Nucleus accumbens (tissue), 56 donors: ENCODE data around the gene PROC.

Experiments used
- DNase-seq, 56 donors: peaks; one replicate each; lab custom pipeline; 2025; lab: John Stamatoyannopoulos, UW

The PROC gene

DNA sequence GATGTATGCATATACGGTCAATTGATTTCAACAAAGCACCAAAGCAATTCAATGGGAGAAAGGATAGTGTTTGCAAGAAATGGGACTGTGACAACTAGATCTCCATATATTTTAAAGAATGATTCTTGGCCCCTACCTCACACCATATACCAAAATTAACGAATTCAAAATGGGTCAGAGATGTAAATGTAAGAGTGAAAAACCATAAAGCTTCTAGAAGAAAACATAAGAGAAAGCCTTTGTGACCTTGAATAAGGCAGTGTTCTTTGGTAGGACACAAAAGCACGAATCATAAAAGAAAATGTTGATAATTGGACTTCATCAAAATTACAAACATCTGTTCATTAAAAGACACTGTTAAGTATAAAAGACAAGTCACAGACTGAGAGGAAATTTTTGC, 5.0 kb upstream of the PROC start:
- no peak for DNase-seq

DNA sequence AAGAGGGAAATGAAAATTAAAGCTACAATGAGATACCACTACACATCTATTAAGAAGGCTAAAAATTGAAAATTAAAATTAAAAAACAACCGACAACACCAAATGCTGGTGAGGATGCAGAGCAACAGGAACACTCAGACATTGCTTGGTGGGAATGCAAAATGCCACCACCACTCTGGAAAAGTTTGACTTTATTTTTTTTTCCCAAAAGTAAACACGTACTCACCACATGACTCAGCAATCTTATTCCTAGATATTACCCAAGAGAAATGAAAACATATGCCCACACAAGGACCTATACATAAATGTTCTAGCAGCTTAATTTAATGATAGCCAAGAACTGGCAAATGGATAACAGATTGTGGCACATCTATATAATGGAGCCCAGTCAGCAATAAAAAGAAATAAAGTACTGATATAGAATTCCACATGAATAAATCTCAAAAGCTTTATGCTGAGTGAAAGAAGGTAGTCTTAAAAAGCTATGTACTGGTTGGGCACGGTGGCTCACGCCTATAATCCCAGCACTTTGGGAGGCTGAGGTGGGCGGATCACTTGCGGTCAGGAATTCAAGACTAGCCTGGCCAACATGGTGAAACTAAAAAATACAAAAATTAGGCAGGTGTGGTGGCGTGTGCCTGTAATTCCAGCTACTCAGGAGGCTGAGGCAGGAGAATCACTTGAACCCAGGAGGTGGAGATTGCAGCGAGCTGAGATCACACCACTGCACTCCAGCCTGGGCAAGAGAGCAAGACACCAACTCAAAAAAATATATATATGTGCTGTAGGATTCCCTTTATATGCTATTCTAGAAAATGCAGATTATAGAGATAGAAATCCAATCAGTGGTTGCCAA, 4.2 kb upstream of the PROC start:
- no peak for DNase-seq

DNA sequence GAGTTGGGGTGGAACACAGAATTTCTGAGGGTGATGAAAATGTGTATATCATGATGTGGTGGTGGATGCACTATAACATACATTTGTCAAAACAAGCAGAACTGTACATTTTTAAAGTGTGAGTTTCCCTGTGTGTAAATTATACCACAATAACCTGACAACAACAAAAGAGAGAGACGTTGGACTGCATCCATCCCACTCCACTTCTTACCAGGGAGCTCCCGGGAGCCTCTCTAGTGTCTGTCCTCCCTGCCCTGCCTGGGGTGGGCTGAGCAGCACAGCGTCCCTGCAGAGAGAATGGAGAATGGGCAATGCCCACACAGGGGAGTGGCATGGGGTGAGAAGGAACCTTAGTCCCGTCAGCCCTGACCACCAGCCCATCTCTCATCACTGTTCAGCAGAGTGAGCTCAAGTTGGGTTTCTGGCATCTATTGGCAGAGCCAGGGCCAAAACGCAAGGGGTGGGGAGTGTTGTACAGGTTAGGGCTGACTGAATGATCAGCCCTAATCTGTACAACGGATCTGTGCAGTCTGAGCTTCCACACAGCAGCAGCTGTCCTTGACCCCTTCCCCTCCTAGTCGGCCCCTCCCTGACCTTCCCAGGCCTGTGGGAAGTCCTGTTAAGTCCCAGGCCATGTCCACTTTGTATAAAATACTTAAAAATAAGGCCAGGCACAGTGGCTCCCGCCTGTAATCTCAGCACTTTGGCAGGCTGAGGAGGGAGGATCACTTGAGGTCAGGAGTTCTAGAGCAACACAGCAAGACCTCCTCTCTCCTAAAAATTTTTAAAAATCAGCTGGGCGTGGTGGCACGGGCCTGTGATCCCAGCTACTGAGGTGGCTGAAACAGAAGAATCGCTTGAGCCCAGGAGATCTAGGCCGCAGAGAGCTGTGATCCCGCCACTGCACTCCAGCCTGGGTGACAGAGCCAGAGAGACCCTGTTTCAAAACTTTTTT, 3.3 kb upstream of the PROC start:
- DNase-seq, result no peak

DNA sequence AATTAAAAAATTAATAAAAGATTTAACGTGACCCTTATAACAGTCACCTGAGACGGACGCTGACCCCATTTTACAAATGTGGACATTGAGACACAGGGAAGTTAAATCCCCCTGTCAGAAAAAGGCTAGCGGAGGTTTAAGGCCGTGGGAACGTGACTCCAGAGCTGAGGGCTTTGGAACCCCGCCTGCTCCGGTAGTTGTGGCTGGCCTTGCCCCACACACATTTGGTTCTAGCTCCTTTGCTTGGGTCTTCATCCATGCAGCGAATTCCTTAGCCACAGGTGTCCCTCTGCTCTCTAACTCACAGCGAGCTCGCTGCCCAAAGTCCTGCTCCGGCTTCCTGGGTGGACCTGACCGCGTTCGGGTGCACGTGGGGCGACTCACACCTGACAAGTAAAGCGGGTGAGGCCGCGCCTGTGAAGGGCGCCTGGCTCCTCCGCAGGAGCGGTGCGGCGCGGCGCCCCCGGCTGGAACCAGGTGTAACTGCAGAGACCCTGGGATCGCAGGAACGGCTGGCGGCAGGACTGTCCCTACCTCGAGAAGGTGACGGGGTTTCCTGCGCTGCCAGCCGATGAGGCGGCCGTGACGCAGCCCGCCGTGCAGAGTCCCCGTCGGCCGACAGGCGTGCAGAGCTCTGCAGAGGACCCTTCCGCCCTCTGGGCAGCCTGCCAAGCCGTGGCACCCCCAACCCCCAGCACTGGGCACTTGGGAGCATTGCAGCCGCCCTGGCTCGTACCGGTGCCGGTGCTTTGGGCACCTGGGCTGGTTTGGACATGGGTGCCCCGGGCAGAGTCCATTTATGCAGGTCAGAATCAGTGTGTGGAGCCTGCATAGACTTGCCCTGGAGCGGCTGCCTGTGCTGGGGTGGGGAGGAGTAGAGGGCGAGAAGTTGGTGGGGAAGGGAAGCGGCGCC, 2.4 kb upstream of the PROC start:
- DNase-seq, result peak in 25 of 56 donors; percentile 17 to 73 (median 36)

DNA sequence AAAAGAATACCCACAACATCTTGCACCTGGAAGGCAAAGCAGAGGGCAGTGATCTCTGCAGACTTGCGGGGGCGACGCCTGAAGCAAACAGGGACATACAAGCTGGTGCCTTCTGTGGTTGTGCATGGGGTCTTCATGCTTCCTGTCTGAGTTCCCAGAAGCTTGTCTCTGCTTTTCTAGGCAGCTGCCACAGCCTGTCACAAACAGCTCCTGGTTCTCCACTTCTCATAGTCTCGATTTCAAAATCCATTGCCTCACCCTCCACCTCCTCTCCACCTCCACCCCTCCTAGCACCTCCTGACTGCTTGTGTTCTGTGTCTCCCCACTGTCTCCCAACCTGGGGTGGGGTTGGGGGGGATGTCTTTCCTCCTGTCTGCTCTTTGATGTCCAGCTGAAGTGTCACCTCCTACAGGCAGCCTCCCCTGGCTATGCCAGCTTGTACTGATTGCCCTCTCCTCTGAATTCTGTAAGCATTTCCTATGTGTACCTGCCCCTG, 1.7 kb upstream of the PROC start:
- no peak for DNase-seq

DNA sequence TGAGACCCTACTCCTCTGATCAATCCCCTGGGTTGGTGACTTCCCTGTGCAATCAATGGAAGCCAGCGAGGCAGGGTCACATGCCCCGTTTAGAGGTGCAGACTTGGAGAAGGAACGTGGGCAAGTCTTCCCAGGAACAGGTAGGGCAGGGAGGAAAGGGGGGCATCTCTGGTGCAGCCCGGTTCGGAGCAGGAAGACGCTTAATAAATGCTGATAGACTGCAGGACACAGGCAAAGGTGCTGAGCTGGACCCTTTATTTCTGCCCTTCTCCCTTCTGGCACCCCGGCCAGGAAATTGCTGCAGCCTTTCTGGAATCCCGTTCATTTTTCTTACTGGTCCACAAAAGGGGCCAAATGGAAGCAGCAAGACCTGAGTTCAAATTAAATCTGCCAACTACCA, 821 bp upstream of the PROC start:
- DNase-seq, result no peak

DNA sequence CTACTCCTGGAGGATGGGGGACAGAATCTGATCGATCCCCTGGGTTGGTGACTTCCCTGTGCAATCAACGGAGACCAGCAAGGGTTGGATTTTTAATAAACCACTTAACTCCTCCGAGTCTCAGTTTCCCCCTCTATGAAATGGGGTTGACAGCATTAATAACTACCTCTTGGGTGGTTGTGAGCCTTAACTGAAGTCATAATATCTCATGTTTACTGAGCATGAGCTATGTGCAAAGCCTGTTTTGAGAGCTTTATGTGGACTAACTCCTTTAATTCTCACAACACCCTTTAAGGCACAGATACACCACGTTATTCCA, 844 bp downstream of the PROC start:
- DNase-seq, result no peak

DNA sequence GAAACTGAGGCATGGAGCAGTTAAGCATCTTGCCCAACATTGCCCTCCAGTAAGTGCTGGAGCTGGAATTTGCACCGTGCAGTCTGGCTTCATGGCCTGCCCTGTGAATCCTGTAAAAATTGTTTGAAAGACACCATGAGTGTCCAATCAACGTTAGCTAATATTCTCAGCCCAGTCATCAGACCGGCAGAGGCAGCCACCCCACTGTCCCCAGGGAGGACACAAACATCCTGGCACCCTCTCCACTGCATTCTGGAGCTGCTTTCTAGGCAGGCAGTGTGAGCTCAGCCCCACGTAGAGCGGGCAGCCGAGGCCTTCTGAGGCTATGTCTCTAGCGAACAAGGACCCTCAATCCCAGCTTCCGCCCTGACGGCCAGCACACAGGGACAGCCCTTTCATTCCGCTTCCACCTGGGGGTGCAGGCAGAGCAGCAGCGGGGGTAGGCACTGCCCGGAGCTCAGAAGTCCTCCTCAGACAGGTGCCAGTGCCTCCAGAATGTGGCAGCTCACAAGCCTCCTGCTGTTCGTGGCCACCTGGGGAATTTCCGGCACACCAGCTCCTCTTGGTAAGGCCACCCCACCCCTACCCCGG, 1.3 kb downstream of the PROC start:
- DNase-seq, result no peak

DNA sequence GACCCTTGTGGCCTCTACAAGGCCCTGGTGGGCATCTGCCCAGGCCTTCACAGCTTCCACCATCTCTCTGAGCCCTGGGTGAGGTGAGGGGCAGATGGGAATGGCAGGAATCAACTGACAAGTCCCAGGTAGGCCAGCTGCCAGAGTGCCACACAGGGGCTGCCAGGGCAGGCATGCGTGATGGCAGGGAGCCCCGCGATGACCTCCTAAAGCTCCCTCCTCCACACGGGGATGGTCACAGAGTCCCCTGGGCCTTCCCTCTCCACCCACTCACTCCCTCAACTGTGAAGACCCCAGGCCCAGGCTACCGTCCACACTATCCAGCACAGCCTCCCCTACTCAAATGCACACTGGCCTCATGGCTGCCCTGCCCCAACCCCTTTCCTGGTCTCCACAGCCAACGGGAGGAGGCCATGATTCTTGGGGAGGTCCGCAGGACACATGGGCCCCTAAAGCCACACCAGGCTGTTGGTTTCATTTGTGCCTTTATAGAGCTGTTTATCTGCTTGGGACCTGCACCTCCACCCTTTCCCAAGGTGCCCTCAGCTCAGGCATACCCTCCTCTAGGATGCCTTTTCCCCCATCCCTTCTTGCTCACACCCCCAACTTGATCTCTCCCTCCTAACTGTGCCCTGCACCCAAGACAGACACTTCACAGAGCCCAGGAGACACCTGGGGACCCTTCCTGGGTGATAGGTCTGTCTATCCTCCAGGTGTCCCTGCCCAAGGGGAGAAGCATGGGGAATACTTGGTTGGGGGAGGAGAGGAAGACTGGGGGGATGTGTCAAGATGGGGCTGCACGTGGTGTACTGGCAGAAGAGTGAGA, 2.0 kb downstream of the PROC start:
- no peak for DNase-seq

DNA sequence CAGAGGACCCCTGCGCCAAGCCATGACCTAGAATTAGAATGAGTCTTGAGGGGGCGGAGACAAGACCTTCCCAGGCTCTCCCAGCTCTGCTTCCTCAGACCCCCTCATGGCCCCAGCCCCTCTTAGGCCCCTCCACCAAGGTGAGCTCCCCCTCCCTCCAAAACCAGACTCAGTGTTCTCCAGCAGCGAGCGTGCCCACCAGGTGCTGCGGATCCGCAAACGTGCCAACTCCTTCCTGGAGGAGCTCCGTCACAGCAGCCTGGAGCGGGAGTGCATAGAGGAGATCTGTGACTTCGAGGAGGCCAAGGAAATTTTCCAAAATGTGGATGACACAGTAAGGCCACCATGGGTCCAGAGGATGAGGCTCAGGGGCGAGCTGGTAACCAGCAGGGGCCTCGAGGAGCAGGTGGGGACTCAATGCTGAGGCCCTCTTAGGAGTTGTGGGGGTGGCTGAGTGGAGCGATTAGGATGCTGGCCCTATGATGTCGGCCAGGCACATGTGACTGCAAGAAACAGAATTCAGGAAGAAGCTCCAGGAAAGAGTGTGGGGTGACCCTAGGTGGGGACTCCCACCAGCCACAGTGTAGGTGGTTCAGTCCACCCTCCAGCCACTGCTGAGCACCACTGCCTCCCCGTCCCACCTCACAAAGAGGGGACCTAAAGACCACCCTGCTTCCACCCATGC, 3.0 kb downstream of the PROC start:
- no peak for DNase-seq

DNA sequence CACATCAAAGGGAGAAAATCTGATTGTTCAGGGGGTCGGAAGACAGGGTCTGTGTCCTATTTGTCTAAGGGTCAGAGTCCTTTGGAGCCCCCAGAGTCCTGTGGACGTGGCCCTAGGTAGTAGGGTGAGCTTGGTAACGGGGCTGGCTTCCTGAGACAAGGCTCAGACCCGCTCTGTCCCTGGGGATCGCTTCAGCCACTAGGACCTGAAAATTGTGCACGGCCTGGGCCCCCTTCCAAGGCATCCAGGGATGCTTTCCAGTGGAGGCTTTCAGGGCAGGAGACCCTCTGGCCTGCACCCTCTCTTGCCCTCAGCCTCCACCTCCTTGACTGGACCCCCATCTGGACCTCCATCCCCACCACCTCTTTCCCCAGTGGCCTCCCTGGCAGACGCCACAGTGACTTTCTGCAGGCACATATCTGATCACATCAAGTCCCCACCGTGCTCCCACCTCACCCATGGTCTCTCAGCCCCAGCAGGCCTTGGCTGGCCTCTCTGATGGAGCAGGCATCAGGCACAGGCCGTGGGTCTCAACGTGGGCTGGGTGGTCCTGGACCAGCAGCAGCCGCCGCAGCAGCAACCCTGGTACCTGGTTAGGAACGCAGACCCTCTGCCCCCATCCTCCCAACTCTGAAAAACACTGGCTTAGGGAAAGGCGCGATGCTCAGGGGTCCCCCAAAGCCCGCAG, 3.8 kb downstream of the PROC start:
- DNase-seq, result no peak

DNA sequence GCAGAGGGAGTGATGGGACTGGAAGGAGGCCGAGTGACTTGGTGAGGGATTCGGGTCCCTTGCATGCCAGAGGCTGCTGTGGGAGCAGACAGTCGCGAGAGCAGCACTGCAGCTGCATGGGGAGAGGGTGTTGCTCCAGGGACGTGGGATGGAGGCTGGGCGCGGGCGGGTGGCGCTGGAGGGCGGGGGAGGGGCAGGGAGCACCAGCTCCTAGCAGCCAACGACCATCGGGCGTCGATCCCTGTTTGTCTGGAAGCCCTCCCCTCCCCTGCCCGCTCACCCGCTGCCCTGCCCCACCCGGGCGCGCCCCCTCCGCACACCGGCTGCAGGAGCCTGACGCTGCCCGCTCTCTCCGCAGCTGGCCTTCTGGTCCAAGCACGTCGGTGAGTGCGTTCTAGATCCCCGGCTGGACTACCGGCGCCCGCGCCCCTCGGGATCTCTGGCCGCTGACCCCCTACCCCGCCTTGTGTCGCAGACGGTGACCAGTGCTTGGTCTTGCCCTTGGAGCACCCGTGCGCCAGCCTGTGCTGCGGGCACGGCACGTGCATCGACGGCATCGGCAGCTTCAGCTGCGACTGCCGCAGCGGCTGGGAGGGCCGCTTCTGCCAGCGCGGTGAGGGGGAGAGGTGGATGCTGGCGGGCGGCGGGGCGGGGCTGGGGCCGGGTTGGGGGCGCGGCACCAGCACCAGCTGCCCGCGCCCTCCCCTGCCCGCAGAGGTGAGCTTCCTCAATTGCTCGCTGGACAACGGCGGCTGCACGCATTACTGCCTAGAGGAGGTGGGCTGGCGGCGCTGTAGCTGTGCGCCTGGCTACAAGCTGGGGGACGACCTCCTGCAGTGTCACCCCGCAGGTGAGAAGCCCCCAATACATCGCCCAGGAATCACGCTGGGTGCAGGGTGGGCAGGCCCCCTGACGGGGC, 4.6 kb downstream of the PROC start:
- DNase-seq, result no peak

DNA sequence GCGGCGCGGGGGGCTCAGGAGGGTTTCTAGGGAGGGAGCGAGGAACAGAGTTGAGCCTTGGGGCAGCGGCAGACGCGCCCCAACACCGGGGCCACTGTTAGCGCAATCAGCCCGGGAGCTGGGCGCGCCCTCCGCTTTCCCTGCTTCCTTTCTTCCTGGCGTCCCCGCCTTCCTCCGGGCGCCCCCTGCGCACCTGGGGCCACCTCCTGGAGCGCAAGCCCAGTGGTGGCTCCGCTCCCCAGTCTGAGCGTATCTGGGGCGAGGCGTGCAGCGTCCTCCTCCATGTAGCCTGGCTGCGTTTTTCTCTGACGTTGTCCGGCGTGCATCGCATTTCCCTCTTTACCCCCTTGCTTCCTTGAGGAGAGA, 5.2 kb downstream of the PROC start:
- no peak for DNase-seq

DNA sequence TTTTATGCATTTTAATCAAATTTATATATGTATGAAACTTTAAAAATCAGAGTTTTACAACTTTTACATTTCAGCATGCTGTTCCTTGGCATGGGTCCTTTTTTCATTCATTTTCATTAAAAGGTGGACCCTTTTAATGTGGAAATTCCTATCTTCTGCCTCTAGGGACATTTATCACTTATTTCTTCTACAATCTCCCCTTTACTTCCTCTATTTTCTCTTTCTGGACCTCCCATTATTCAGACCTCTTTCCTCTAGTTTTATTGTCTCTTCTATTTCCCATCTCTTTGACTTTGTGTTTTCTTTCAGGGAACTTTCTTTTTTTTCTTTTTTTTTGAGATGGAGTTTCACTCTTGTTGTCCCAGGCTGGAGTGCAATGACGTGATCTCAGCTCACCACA, 5.7 kb downstream of the PROC start:
- no peak for DNase-seq

DNA sequence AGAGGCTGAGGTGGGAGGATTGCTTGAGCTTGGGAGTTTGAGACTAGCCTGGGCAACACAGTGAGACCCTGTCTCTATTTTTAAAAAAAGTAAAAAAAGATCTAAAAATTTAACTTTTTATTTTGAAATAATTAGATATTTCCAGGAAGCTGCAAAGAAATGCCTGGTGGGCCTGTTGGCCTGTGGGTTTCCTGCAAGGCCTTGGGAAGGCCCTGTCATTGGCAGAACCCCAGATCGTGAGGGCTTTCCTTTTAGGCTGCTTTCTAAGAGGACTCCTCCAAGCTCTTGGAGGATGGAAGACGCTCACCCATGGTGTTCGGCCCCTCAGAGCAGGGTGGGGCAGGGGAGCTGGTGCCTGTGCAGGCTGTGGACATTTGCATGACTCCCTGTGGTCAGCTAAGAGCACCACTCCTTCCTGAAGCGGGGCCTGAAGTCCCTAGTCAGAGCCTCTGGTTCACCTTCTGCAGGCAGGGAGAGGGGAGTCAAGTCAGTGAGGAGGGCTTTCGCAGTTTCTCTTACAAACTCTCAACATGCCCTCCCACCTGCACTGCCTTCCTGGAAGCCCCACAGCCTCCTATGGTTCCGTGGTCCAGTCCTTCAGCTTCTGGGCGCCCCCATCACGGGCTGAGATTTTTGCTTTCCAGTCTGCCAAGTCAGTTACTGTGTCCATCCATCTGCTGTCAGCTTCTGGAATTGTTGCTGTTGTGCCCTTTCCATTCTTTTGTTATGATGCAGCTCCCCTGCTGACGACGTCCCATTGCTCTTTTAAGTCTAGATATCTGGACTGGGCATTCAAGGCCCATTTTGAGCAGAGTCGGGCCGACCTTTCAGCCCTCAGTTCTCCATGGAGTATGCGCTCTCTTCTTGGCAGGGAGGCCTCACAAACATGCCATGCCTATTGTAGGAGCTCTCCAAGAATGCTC, 6.6 kb downstream of the PROC start:
- no peak for DNase-seq
